COLO829 (cell line): ENCODE data around the gene FAM83G.

ENCODE experiments used
- DNase-seq: peaks from one replicate; pipeline ENCODE4 v3.0.0; 2012; ENCODE audit warnings: low spot score

FAM83G gene

GRCh38 chr17:19009970-19010369, 5.4 kb upstream of the FAM83G start:
- no peak for DNase-seq

- DNase-seq: no peak
Measured at GRCh38 chr17:19006698-19007097, 2.1 kb upstream of the FAM83G start.

GRCh38 chr17:19005789-19006430, 1.3 kb upstream of the FAM83G start:
- no peak for DNase-seq

GRCh38 chr17:19005137-19005773, 691 bp upstream of the FAM83G start:
- no peak for DNase-seq

- no peak for DNase-seq
Measured at GRCh38 chr17:19003543-19004420, 782 bp downstream of the FAM83G start.

GRCh38 chr17:19002805-19003542, 1.6 kb downstream of the FAM83G start:
- no peak for DNase-seq

- DNase-seq: no peak
Measured at GRCh38 chr17:19001907-19002590, 2.5 kb downstream of the FAM83G start.

GRCh38 chr17:19000531-19001325, 3.8 kb downstream of the FAM83G start:
- DNase-seq: no peak

- DNase-seq: no peak
Measured at GRCh38 chr17:18999911-19000310, 4.7 kb downstream of the FAM83G start.

- no peak for DNase-seq
Measured at GRCh38 chr17:18999394-18999793, 5.2 kb downstream of the FAM83G start.

- DNase-seq: no peak
Measured at GRCh38 chr17:18997650-18998196, 6.8 kb downstream of the FAM83G start.

GRCh38 chr17:18996458-18996857, 8.1 kb downstream of the FAM83G start:
- DNase-seq: no peak

- no peak for DNase-seq
Measured at GRCh38 chr17:18995220-18995619, 9.3 kb downstream of the FAM83G start.

- no peak for DNase-seq
Measured at GRCh38 chr17:18994631-18995030, 9.9 kb downstream of the FAM83G start.

GRCh38 chr17:18993905-18994526, 10.5 kb downstream of the FAM83G start:
- DNase-seq: no peak

- DNase-seq: no peak
Measured at GRCh38 chr17:18992454-18993130, 12.0 kb downstream of the FAM83G start.

- DNase-seq: no peak
Measured at GRCh38 chr17:18991531-18992315, 12.8 kb downstream of the FAM83G start.

GRCh38 chr17:18990331-18990730, 14.2 kb downstream of the FAM83G start:
- no peak for DNase-seq
